ENCODE data around the gene CASQ2.

DNA sequence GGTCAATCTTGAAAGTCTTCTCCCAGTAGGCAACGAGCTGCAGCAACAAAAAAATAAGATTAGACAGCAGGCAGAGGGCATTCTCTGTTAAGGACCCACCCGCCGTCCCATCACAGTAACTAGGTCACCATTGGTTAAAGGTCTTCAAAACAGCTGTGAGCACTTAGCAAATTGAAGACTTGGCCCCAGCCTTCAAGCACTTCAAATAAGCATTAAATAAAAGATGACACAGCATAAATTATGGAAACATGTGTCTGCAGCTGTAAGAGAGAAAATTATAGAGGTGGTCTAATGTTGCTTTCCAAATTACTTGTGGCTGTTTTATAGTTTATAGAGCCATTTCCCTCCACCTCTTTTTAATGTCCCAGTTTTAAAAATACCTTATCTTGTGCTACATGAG, 65.6 kb downstream of the CASQ2 start:
- TF ChIP-seq POLR2A (IDR thresholded peaks at IDR 0.05) = no peak
- TF ChIP-seq, protein P1, sequence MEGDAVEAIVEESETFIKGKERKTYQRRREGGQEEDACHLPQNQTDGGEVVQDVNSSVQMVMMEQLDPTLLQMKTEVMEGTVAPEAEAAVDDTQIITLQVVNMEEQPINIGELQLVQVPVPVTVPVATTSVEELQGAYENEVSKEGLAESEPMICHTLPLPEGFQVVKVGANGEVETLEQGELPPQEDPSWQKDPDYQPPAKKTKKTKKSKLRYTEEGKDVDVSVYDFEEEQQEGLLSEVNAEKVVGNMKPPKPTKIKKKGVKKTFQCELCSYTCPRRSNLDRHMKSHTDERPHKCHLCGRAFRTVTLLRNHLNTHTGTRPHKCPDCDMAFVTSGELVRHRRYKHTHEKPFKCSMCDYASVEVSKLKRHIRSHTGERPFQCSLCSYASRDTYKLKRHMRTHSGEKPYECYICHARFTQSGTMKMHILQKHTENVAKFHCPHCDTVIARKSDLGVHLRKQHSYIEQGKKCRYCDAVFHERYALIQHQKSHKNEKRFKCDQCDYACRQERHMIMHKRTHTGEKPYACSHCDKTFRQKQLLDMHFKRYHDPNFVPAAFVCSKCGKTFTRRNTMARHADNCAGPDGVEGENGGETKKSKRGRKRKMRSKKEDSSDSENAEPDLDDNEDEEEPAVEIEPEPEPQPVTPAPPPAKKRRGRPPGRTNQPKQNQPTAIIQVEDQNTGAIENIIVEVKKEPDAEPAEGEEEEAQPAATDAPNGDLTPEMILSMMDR (IDR thresholded peaks at IDR 0.05) = no peak
